ENCODE results near the gene C1QTNF6. TPM values are rescaled to one million over a fixed set of nuclear protein-coding genes. Genes with fewer than 3 reads are reported as not detected.

The C1QTNF6 gene
- total RNA-seq, 1 donor from 2014 or later = 1.3 TPM

DNA sequence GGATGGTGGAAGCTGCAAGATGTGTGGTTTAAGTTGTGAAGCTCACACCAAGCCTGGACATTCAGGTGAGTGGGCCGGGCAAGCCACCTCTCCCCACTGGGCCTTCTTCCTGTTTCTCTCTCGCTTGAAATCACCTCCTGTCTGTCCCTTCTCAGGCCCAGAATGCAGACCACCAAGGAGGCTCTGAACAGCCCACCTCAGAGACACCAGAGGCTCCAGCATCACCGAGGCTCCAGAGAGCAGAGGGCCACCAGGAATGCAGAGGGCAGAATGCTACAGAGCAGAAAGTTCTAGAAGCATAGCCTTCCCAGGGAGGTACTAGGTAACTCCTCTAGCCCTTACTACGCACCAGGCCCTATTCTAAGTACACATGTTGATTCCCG is 23.6 kb downstream of the C1QTNF6 start:
- DNase-seq (ENCODE audit: low spot score) = no peak

- DNase-seq (ENCODE audit: low spot score) = no peak
These were observed 24.2 kb downstream of the C1QTNF6 start for GRCh38 chr22:37163575-37164504.

GRCh38 chr22:37163096-37163489 is 25.0 kb downstream of the C1QTNF6 start:
- no peak for DNase-seq (ENCODE audit: low spot score)

DNA sequence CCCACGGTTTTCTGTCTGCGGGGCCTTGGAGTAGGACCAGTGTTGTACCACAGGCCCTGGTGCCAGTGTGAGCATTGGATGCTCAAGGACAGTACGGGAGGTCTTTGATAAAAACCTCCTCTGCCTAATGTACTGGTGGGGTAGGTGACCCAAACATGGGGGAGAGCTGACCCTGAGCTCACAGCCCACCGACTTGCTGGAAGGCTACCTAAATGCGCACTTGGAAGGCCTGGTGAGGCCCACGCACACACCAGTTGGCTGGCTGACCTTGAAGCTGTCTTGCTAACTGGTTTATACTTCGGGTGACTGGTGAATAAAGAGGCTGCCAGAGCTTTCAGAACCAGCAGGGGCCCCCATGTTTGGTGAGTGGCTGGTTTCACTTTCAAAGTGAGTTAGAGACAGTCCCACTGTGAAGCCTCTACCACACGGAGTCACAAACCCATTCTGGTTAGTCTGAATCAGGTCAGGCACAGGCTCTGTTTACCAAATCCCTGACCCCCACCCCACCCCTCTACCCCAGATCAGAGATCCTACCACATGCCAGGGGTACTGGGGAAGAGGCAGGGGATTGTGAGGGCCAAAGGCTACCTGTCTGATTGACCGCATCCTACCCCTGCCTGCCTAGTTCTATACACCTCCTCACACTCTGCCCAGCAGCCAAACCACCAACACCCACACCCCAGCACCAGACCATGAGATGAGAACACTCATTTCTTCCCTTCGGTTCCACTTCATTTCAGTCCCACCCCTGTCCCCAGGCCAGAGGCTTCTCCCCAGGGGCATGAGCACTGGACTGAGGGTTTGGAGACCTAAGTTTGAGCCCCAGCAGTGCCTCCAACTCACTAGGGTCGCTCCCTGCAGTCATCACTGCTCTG is 25.6 kb downstream of the C1QTNF6 start:
- no peak for DNase-seq (ENCODE audit: low spot score)

- no peak for DNase-seq (ENCODE audit: low spot score)
These were observed 26.6 kb downstream of the C1QTNF6 start for GRCh38 chr22:37161443-37161842.

DNA sequence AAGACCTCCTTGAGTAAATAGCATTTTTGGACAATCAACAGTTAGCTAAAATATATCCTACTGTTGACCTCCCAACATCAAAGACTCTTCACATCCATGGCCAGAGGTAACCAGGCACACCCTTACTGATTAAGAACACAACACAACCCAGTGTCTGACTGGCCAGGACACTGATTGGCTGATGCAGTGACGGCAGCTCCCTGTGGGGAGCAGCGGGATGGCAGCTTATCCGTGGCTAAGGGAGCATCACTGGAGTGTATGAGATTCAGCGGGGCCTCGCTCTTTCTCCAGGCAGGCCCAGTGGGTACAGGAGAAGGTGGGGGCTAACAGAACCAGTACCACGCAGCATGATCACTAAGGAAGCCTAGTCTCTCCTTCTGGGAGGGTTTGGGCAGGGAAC is 28.0 kb downstream of the C1QTNF6 start:
- no peak for DNase-seq (ENCODE audit: low spot score)

DNA sequence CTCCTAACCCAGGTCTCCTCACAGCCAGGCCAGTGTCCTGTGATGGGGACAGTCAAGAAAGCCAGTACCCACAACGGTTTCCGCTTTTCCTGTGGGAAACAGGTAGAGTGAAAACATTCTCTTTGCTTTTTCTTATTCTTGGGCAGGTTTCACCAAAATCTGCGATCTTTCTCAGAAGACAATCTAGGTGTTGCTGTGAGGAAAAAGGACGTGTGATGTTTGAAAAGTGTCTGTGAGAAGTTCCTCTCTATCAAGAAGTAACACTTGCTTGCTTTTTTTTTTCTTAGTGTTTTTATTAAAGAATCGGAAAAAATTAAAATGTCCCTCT is 29.1 kb downstream of the C1QTNF6 start:
- DNase-seq (ENCODE audit: low spot score) = no peak

- DNase-seq (ENCODE audit: low spot score) = no peak
These were observed 30.3 kb downstream of the C1QTNF6 start for GRCh38 chr22:37157516-37158285.

DNA sequence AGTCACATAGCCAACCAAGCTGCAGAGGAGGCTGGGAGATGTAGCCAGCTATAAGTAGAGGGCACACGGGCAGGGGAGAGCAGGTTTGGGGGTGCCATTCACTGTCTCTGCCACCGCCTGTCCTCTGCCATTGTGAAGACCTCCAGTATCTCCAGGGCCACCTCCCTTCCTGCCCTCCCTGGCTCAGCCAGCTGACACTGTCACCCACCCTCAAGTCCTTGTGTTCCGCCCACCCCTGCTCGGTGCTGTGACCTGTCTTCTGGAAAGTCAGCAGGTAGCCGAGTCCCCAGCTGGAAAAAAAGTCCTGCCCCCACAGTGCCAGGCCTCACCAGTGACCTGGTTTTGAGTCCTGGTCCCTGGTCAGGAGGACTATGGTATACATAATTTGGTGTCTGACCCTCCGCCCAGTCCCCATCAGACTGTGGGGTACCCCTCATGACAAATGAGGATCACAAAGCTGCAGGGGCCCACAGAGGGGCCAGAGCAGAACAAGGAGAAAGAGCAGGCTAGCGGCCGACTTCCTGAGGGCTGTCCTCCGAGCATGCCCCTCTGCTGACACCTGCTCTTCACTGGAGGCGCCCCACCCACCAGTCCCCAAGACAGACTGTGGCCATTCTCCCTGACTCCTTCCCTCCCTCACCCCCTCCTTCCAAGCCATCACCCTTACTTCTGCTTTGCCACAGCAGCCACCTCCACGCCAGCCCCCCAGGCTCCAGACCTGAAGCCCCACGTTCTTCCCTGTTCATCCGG is 31.2 kb downstream of the C1QTNF6 start:
- DNase-seq (ENCODE audit: low spot score) = no peak

DNA sequence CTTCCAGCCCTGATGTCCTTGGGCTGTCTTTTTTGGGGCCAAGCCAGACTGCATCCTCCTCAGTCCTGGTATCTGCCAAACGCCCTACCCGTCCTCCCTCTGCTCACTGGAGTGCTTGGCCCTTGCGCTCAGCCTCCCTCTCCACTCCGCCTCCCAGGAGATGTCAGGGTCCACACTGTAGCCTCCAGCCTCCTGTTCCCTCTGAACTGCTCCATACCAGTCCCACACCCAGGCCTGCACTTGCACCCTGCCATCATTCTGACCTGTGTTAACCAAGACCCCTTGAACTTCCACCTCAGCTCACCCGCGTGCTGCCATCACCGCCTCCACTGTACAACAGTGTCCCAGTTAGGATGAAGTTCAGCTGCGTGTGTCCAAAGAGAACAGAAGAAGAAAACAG is 32.1 kb downstream of the C1QTNF6 start:
- DNase-seq (ENCODE audit: low spot score) = no peak

GRCh38 chr22:37154925-37155712 is 32.9 kb downstream of the C1QTNF6 start:
- DNase-seq (ENCODE audit: low spot score) = no peak

DNA sequence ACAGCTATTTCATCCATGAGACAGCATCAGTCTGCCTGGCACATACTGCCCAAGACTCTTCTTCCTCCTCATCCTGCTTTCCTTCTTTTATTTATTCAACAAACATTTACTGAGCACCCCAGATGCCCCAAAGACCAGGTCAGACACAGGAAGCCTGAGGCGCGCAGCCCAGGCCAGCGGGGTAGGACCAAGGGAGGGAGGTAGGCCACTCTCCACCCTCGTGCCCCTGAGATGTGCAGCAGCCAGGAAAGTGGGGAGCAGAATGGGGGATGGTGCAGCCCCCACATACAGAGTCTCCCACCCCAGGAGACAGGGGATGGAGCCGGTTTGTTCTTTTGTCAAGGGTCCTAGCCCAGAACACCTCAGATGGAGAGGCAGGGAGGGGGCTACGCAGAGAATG is 34.1 kb downstream of the C1QTNF6 start:
- no peak for DNase-seq (ENCODE audit: low spot score)

DNA sequence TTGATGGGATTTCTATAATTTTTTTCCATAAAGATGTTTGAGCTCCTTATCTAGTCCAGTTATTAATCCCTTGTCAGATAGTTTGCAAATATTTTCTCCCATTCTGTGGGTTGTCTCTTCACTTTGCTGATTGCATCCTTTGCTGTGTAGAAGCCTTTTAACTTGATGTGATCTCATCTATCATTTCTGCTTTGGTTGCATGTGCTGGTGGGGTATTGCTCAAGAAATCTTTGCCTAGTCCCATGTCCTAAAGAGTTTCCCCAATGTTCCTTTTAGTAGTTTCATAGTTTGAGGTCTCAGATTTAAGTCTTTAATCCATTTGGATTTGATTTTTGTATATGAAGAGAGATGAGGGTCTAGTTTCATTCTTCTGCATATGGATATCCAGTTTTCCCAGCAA is 36.6 kb downstream of the C1QTNF6 start:
- DNase-seq (ENCODE audit: low spot score) = no peak

GRCh38 chr22:37150701-37151100 is 37.3 kb downstream of the C1QTNF6 start:
- no peak for DNase-seq (ENCODE audit: low spot score)

DNA sequence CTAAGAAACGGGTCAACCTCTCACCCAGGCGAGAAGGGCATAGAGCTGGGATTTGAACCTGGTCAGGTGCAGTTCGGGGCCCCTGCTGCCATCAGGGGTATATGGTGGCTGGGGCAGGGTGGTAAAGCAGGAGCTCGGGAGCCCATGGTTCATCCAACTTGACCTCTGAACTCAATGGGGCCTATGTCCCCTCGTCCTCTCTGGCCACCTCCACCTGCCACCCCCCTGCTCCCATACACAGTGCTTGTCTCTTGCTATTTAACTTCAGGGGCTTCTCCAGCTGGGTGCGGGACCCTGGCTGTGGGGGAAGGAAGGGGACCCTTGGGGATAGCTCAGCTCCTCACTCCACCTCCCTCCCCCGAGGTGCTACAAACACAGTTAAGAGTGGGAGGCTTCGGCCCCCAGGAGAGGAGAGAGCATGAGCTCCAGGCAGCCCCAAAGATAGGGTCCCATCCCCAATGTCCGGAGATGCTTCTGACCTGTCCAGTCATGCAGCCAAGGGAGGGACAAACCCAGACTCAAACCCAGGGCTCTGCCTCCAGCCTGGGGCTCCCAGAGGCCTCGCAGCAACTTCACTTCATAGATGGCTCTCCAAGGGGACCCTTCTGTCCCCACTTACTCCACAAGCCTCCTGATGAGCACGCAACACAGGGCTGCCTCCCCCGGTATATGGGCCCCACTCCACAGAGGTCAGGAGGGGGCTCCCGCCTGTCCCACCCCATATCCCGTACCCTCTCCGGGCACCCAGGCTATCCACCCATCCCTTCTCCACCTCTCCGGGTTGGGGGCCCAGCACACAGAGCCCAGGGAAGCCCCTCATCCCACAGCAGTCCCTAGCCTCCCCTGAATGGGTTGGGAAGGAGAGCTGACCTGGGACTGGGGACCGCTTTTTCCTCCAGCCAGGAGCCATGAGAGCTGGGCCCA is 39.0 kb downstream of the C1QTNF6 start:
- no peak for DNase-seq (ENCODE audit: low spot score)

- no peak for DNase-seq (ENCODE audit: low spot score)
These were observed 39.9 kb downstream of the C1QTNF6 start for GRCh38 chr22:37148031-37148651.

- no peak for DNase-seq (ENCODE audit: low spot score)
These were observed 40.7 kb downstream of the C1QTNF6 start for GRCh38 chr22:37147186-37147990.
